ENCODE measurements around the gene P2RX6. TPM values are rescaled to one million over a fixed set of nuclear protein-coding genes. Genes with fewer than 3 reads are reported as not detected.

Gene P2RX6
- total and polyA plus RNA-seq, 2 of the 4 experiments (the other 2 are of a cell fraction): 0.90 to 1.6 TPM

GRCh38 chr22:20994902-20995241, 20.1 kb upstream of the P2RX6 start:
- Histone ChIP-seq H3K79me1 (ENCODE audit: low read depth in 1 of 2, low read length in 2 of 2) (peaks cover 0 to 22% of the 10 kb centered on the region in 2 experiments; a peak in 2 of 4 replicates), H2BK15ac (ENCODE audit: low read depth, low read length) (no peak overlapping the region), H2BK5ac (ENCODE audit: low read depth, low read length, poor library complexity, severe bottlenecking) (no peak overlapping the region), H4K20me1 (ENCODE audit: insufficient read depth, low read length) (no peaks in the 10 kb centered on the region), H4K5ac (ENCODE audit: low read depth, low read length) (no peak overlapping the region), H3K4me3 (ENCODE audit: insufficient read depth, low read depth, low read length) (no peak overlapping the region), H2AK9ac (replicated peaks; ENCODE audit: low read depth, low read length, poor library complexity) (no peak overlapping the region), H3K18ac (ENCODE audit: low read depth, low read length) (no peak overlapping the region), H3K14ac (replicated peaks; ENCODE audit: low read depth, low read length) (no peak overlapping the region), H3K56ac (ENCODE audit: extremely low read depth, insufficient read depth, low read length) (no peak overlapping the region), H4K8ac (ENCODE audit: low read depth in 2 of 2, low read length in 2 of 2) (no peak overlapping the region), H3K27me3 (ENCODE audit: control insufficient read depth, insufficient read depth, low read length) (no peaks in the 10 kb centered on the region), H2BK120ac (ENCODE audit: low read depth, low read length) (no peak overlapping the region), H3K4me2 (ENCODE audit: low read depth, low read length) (no peak overlapping the region), H2BK20ac (ENCODE audit: low read depth, low read length) (no peak overlapping the region), H3K9me3 (ENCODE audit: control insufficient read depth, insufficient read depth, low read length) (no peaks in the 10 kb centered on the region), H3K4me1 (ENCODE audit: control insufficient read depth, insufficient read depth, low read length) (no peaks in the 10 kb centered on the region), H2AK5ac (ENCODE audit: low read depth, low read length) (no peak overlapping the region), H3K23ac (ENCODE audit: low read depth, low read length) (no peak overlapping the region), H4K91ac (ENCODE audit: insufficient read depth, low read depth, low read length) (no peak overlapping the region), H2AFZ (replicated peaks; ENCODE audit: low read length, poor library complexity) (no peak overlapping the region), H3K4ac (ENCODE audit: low read depth, low read length) (no peak overlapping the region), H3K9ac (ENCODE audit: low read depth, low read length) (no peak overlapping the region), H3K27ac (ENCODE audit: insufficient read depth, low read length) (no peak overlapping the region), H3K36me3 (ENCODE audit: control insufficient read depth, insufficient read depth, low read length) (peaks cover 68% of the 10 kb centered on the region), H3K9me1 (ENCODE audit: insufficient read depth, low read length) (no peaks in the 10 kb centered on the region)
- in situ Hi-C loops (cut with MboI; ENCODE audit: low sequenced_read_pairs) (no loop called here), dilution Hi-C loops (cut with HindIII; ENCODE audit: low sequenced_read_pairs, unreplicated experiment) (no loop called here), intact Hi-C loops (cut with micrococcal nuclease) (no loop called here)
- DNase-seq (no peak), ATAC-seq (ENCODE audit: low read depth) (no peak)
- no TSS peak for BruUV-seq (replicated peaks)
- TF ChIP-seq NFE2L2 (IDR thresholded peaks at IDR 0.05; ENCODE audit: low read depth, low read length) (no peak), FOS (IDR thresholded peaks at IDR 0.05; ENCODE audit: low read depth, low read length) (no peak), SMC3 (IDR thresholded peaks at IDR 0.05; ENCODE audit: low read depth, low read length) (no peak), CHD1 (IDR thresholded peaks at IDR 0.05; ENCODE audit: low read depth, low read length) (no peak), CEBPB (IDR thresholded peaks at IDR 0.05; ENCODE audit: low read depth, low read length) (no peak), ELK1 (IDR thresholded peaks at IDR 0.05; ENCODE audit: borderline replicate concordance, low read depth, low read length) (no peak), BHLHE40 (IDR thresholded peaks at IDR 0.05; ENCODE audit: low read depth, low read length) (no peak), MAZ (IDR thresholded peaks at IDR 0.05; ENCODE audit: borderline replicate concordance, low read depth, low read length) (no peak), RCOR1 (IDR thresholded peaks at IDR 0.05; ENCODE audit: insufficient replicate concordance, low read length) (no peak), CTCF (conservative IDR thresholded peaks at IDR 0.05; ENCODE audit: low read depth, low read length) (no peak), RAD21 (IDR thresholded peaks at IDR 0.05; ENCODE audit: low read length) (no peak), MXI1 (IDR thresholded peaks at IDR 0.05; ENCODE audit: borderline replicate concordance, low read depth, low read length) (no peak), MAFK (IDR thresholded peaks at IDR 0.05; ENCODE audit: low read depth, low read length) (no peak)
- TF ChIP-seq, protein P1, sequence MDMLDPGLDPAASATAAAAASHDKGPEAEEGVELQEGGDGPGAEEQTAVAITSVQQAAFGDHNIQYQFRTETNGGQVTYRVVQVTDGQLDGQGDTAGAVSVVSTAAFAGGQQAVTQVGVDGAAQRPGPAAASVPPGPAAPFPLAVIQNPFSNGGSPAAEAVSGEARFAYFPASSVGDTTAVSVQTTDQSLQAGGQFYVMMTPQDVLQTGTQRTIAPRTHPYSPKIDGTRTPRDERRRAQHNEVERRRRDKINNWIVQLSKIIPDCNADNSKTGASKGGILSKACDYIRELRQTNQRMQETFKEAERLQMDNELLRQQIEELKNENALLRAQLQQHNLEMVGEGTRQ (IDR thresholded peaks at IDR 0.05; ENCODE audit: low read depth, low read length): no peak
- WGBS, 2 experiments (ENCODE audit: extremely low coverage in 2 of 2, insufficient read length in 1 of 2): no CpG with 5 or more reads among the region's 10 CpGs
- ChIA-PET CTCF (no interaction called here), POLR2A (ENCODE audit: unreplicated experiment) (no interaction called here)
